ENCODE data around the gene MUTYH.
A peak's percentile ranks its signal among the peaks of the same experiment; 100 is the strongest.
"Not testable (repeated sequence)": the region's sequence is repeated elsewhere in the genome, so short reads cannot be mapped to it uniquely, and the experiment has no call there.

Gene MUTYH
- total RNA-seq, result 0.11 to 2.4 (median 0.55) reads per million in 17 experiments

DNA sequence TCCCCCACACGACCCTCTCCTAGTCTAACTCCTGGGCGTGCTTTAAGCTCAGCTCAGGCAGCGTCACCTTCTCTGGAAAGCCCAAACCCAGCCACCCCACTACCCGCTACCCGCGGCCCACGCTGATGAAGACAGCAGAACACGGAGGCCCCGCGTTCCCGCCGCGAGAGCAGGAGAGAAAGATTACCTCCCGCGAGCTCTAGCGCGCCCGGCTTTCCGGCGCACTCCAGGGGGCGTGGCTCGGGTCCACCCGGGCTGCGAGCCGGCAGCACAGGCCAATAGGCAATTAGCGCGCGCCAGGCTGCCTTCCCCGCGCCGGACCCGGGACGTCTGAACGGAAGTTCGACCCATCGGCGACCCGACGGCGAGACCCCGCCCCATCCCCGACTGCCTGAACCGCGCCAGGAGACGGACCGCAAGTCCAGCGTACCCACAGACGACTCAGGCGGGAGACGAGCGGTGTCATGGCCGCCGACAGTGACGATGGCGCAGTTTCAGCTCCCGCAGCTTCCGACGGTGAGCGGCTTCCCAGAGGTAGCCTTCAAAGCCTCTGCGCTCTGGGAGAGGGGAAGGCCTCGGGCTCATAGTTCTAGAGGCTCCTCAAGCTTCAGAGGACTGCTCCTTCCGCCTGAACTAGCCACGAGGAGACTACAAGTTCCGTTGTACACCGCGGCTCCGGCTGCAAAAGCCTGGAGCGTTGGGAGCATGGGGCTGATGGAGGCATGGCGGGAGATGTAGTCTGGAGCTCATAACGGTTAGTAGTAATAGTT is at the start of gene MUTYH, which contains the start of gene TOE1:
Gene MUTYH (minus strand): TSS at position 652 of the 770 bp plus-strand sequence. CDS start 5,935 bp downstream, outside the sequence.
Gene TOE1 (plus strand): TSS at position 382 of the 770 bp plus-strand sequence. CDS start 83 bp downstream, at position 465.
- peak; percentile 90 to 96 (median 94) for DNase-seq

DNA sequence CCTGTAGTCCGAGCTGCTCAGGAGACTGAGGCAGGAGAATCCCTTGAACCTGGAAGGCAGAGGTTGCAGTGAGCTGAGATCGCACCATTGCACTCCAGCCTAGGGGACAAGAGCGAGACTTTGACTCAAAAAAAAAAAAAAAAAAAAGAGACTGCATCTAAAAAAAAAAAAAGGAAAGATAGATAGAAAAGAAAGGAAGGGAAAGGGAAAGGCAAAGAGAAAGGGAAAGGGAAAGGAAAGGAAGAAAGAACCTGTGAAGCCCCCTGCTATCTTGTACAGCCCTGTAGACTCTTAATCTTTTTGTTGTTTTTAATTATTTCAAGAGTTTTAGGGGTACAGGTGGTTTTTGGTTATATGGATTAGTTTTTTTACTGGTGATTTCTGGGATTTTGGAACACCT is 46.0 kb upstream of the MUTYH start:
- DNase-seq, result no peak

DNA sequence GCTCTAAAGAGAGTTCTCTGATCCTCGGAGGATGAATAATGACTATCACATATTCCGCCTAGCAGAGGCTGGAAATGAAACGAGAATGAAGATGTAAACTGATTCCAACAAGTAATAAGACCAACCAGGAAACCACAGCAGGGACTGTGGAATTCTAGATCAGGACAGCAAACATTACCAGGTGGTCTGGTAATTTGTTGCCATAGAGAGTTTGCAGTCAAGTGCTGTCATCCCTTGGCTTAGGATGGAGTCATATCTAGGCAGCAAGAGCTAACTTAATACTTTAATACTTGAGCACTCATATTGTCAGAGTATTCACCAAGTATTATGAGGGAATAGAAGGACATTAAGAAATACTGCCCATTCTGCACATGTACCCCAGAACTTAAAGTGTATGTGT is 45.1 kb upstream of the MUTYH start:
- DNase-seq, result no peak

DNA sequence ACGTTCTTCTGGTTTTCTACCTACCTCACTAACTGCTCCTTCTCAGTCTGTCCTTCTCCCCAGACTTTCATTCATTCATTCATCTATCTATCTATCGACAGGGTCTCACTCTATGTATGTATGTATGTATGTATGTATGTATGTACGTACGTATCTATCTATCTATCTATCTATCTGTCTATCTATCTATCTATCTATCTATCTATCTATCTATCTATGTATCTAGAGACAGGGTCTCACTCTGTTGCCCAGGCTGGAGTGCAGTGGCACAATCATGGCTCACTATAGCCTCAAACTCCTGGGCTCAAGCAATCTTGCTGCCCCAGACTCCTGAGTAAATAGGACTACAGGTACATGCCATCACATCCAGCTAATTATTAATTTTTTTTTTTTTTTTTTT is 44.0 kb upstream of the MUTYH start:
- not testable (repeated sequence) for DNase-seq

DNA sequence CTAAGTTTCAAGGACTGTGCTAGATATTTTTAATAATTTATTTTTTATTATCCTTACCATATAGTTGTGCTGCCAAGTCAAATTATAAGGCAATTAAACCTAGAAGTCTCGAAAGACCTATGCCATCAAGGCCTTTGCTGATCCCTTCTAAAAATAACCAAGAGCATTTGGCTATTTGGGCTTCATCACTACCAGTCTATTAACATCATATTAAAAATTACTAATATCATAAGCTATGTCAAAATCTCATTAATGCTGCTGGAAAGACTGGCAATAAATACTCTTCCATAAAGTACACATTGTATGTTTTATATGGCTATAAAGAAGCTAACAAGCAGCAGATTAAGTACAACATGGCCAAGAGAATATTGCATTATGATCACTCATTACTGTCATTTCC is 43.0 kb upstream of the MUTYH start:
- no peak for DNase-seq

DNA sequence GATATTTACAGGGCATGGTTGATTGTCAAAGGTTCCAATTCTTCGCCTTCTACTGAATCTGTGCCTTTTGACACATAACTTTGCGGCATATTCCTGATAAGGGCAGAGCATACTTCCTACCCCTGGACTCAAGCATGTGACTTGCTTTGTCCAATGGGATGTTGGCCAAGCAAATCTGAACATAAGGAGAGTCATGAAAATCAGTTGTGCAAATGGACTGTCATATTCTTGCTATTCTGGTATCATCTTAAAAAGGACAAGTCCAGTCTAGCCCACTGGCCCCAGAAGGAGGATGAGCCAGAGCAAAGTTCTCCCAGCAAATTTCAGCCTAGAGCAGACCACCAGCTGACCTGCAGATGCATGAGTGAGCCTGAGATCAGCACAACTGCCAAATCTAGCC is 41.0 kb upstream of the MUTYH start:
- DNase-seq, result no peak

DNA sequence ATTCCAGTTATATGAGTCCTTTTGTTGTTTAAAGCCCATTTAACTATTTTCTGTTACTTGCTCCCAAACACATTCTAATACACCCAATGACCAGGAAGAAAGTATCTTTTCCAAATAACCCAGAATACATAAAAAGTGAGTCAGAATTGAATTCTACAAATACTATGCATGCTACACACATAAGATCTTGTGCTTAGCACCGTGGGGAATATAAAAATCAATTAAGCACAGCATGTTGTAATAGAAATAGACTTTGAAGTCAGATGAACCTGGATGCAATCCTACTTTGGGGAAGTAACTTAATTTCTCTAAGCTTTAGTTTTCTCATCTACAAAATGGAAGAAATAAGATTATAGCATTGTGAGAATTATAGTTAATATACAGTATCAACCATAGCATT is 40.5 kb upstream of the MUTYH start:
- DNase-seq, result no peak

DNA sequence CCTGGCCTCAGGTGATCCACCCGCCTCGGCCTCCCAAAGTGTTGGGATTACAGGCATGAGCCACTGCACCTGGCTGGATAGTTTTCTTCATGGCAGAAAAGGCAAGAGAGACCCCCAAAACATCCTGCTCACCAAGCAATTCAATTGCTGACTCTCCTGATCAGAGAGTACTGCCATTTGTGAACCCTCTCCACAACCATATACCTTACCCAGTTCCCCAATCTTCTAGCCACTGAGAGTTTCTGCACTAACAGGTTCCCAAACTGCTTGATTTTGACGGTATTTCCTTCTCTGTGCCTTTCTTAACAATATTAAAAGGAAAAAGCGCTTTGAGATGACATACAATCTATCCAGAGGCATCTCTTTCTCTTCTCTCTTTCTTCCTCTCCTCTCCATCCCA is 39.9 kb upstream of the MUTYH start:
- no peak for DNase-seq

DNA sequence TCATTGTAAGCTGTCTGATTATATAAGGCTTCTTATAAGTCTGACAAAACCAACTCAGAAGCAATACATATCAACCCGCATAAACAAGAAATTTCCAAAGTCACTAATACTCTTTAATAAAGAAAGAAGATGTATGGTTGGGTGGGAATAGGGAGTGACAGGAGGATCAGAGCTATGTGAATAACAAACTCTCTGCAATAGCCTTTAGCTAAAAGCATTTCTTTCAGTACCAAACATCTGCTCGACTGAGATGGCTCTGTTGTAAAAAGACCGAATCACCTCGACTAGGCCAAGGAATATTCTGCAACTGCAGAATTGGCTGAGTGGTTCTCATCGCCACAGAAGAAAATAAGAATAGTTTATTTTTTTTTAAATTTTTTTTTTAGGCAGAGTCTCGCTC is 39.3 kb upstream of the MUTYH start:
- DNase-seq, result no peak

DNA sequence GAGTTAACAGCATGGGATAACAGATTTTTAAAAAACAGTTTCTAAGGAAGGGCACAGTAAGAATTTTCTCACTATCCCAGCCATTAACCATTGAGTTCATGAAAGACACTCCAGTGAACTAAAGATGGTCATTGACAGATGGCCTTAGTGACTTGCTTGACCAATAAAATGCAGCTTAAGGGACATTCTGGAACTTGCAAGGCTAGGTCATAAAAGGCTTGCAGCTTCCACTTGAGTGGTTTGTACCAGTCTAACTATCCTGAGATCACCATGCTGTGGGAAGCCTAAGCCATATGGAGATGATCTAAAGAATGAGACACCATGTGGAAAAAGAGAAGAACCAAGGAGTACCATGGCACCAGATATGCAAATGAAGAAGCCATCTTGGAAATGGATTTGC is 37.9 kb upstream of the MUTYH start:
- no peak for DNase-seq

DNA sequence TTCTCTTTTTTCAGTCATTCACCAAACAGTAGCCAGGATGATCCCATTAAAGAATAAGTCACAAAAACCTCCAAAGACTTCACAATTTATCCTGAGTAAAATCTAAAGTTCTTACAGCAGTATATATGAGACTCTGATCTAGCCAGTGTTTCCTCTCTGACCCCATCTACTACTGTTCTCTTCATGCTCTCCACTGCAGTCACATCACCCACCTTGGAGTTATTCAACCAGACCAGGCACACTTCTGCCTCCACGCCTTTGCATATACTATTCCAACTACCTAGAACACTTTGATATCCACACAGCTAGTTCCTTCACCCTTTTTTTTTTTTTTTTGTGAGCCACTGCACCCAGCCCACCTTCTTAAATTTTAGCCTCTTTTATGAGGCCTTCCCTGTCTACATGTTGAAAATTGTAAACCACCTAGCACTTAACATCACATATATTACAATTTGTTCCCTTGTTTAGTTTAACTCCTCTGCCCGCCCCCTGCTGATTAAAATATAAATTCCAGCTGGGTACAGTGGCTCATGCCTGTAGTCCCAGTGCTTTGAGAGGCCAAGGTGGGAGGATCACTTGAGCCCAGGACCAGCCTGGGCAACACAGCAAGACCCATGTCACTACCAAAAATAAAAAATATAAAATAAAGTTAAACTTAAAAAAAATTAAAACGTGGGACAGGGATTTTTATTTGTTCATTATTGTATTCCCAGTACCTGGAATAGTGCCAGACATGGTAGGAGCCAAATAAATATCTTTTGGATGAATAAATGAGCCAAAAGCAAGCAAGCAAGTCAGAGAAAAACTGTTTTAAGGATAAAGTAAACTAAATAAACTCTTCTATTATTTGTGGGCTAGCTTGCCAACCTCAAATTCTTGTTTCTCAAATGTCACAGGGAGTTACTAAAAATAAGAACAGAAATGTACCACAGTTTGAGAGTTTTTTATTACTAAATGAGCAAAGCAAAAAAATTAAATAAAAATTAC is 35.2 kb upstream of the MUTYH start:
- DNase-seq, result no peak

DNA sequence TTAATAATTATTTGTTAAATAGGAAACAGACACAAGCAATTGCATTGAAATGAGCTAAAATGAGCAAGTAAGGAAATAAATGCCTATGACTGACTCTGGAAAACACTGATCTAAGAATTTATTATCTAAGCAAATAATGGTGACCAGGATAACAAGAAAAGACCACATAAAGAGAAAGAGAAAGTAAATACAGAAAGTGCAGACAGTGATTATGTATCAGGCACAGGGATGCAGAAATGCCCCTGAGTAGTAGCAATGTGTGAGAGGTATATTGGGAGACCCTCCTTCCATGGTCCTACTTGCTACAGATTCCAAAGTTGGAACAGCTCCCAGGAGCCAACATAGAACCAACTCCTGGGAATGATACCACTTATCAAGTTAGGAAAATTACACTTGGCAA is 33.3 kb upstream of the MUTYH start:
- no peak for DNase-seq

DNA sequence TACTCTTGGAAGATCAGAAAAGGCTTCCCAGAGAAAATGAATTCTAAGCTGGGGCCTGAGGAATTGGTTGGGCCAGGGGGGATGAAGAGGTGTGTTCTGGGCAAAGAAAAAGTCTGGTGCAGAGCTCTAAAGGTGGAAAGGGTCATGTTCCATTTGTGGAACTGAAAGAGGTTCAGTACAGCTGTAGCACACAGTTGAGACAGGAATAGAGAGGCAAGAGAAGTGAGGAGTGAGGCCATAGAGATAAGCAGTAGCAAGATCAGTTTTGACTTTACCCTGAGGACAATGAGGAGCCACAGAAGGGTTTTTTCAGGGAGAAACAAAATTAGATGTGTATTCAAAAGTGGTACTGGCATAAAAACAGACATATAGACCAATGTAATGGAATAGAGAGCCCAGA is 30.3 kb upstream of the MUTYH start:
- DNase-seq, result no peak

DNA sequence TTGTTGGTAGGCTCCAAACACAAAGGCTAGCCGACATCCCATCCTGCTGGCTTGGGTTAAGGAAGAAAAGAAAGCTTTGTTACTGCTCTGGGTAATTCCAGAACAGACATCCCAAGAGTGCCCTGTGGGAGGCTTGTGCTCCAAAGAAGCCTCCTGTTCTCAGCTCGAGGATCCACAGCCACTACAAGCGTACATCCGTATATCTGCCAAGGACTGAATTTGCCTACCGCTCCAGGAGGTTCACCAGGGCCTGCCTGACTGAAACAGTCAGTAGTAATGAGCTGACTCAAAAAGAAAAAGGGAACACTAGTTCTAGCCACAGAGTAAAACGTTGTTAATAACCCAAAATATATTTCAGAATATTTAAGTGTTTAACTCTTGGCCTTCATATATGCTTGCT is 24.8 kb upstream of the MUTYH start:
- no peak for DNase-seq

DNA sequence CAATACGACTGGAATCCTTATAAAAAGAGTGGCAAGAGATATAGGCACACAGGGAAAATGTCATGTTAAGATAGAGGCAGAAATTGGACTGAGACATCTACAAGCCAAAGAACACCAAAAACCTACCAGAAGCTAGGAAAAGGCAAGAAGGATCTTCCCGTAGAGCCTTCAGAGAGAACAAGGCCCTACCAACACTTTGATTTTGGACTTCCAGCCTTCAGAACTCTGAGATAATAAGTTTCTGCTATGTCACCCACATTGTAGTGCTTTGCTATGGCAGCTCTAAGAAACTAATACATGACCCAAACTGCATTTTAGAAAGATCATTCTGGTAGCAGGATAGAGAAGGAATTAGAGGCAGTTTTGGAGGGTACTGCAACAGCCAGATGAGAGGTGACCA is 24.1 kb upstream of the MUTYH start:
- DNase-seq, result no peak

DNA sequence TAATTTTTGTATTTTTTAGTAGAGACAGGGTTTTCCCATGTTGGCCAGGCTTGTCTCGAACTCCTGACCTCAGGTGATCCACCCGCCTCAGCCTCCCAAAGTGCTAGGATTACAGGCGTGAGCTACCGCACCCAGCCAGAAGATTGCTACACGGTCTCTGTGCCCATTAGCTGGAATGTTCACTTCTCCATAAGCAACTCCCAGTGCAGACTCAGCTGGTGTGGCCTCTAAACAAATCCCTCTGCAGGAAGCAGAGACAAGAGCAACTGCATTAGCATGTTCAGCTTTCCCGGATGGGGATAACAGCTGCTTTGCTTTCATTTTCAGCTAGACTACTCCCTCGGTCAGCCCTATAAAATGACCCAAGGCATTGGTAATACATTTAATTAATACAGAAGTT is 20.7 kb upstream of the MUTYH start:
- peak; percentile 54 to 71 (median 68) for DNase-seq

DNA sequence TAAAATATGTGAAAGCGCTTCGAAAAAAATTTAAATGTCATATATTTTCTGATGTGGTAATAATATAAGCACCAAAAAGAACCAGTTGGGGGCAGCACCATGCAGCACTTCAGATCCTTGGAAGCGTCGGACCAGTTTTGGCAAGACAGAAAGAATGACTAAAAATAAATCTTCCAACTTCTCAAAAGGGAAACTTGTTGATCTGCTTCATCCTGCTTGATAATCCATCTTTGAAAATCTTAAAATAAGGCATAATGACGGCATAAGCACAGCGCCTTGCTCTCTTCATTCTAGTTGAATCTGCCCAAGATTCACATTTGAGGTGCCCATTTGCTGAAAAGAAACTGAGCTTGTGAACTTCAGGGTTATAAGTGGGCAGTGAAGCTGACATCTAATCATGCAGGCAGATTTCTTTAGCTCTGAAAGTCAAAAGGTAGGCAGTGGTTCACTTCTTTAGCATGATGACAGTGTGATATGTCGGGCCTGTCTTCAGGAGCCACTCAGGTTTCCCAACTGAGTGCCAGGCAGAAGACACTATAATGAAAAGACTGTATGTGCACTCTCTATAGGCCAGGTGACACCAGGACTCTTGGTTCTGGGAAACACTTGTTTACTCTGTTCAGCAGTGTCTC is 19.8 kb upstream of the MUTYH start:
- DNase-seq, result peak; percentile 75 to 87 (median 81)

DNA sequence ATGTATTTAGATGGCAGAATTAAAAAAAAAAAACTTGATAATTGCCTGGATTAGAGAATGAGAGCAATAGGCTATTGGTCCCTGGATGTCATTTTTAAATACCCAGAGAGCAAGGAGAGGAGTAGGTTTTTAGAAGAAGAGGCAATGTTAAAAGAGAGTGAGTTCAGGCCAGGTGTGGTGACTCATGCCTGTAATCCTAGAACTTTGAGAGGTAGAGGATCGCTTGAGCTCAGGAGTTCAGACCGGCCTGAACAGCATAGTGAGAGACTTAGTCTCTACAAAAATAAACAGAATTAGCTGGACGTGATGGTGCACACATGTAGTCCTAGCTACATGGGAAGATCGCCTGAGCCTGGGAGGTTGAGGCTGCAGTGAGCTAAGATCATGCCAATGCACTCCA is 15.9 kb upstream of the MUTYH start:
- DNase-seq, result no peak

DNA sequence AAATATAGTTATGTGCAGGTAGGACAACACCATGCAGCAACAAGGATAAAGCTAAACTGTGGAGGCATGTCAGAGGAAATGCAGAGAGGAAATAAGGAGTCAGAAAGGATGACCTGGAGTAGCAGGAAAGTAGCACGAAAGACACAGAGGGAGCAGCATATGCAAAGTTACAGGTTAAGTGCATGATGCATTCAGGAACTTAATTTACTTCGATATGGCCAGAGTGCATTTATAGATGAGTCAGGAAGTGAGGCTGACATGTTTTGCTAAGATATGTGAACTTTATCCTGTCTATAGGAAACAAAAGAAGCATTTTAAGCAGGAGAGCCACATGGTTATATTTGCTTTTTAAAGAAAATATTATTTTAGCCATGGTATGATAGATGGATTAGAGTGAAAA is 15.4 kb upstream of the MUTYH start:
- DNase-seq, result no peak

DNA sequence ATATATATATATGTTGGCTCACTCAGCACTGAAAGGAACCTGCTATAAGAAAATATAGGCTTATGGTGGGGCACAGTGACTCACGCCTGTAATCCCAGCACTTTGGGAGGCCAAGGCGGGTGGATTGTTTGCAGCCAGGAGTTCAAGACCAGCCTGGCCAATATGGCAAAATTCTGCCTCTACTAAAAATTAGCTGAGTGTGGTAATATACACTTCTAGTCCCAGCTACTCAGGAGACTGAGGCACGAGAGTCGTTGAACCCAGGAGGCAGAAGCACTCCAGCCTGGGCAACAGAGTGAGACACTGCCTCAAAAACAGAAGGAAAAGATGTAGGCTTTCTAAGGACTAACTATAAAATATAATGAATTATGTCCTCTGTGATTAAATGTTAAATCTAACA is 14.6 kb upstream of the MUTYH start:
- DNase-seq, result no peak

DNA sequence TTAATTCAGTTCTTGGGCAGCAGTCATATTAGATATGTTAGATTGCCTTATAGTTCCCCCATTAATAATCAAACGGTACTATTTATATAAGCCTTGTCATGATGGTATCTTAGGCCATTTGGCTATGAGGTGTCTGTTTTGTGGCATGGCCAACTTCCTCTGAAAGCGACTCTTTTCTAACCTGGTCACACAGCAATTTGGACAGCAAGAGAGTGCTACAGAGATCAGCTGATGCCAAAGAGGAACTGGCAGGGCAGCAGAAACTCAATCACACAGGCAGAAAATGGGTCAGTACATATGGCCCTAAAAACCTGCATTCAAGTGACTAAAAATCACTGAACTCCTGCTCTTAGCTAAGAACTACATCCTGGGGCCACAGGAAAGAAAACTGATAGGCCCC is 13.4 kb upstream of the MUTYH start:
- peak; percentile 37 to 65 (median 59) for DNase-seq

DNA sequence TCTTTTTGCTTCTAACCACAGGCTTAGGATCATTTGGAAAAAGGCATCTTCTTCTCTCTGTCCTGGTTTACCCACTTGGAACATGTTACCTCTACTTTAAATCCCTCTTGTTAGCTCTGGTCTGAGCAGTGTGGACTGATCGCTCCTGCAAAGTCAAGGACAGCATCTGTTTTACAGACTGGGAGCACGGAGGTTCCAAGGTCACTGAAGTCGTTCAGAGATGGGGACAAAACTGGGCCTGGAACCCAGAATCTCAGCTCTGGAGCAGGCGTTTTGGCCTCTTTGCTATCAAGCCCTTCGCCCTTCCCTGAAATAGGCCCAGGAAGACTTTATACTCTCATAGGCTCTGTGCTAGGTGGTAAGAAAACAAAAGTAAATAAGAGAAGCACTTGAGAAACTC is 11.3 kb upstream of the MUTYH start:
- DNase-seq, result no peak
